NCI-H1417 (cell line): ENCODE data around the gene SPNS3.

Source experiments
- DNase-seq, 3 experiments: peaks; one replicate each; lab custom pipeline; 2025; lab: John Stamatoyannopoulos, UW

Gene SPNS3

GRCh38 chr17:4487820-4488716 is 54.3 kb downstream of the SPNS3 start:
- no peak for DNase-seq

- no peak for DNase-seq
Observed at GRCh38 chr17:4488989-4489595, 55.4 kb downstream of the SPNS3 start.

GRCh38 chr17:4490109-4490591 is 56.4 kb downstream of the SPNS3 start:
- DNase-seq: no peak

GRCh38 chr17:4490637-4491061 is 56.9 kb downstream of the SPNS3 start:
- DNase-seq: no peak

- peak in 2 of 3 experiments; percentile 29 to 39 for DNase-seq
Observed at GRCh38 chr17:4492721-4493561, 59.2 kb downstream of the SPNS3 start.

- no peak for DNase-seq
Observed at GRCh38 chr17:4497101-4497824, 63.5 kb downstream of the SPNS3 start.

- DNase-seq: peak; percentile 30 to 67 (median 66)
Observed at GRCh38 chr17:4498461-4499397, 65.0 kb downstream of the SPNS3 start, which contains the start of gene SPNS2. SPNS2 (plus strand) TSS chr17:4498881; CDS start chr17:4499048, 167 bp downstream.

GRCh38 chr17:4499431-4500190 is 65.9 kb downstream of the SPNS3 start:
- peak in 2 of 3 experiments; percentile 35 to 48 for DNase-seq

GRCh38 chr17:4500191-4500571 is 66.4 kb downstream of the SPNS3 start:
- no peak for DNase-seq

- no peak for DNase-seq
Observed at GRCh38 chr17:4501295-4501949, 67.7 kb downstream of the SPNS3 start.

- DNase-seq: peak in 1 of 3 experiments; percentile 2
Observed at GRCh38 chr17:4502466-4503154, 68.9 kb downstream of the SPNS3 start.

- DNase-seq: no peak
Observed at GRCh38 chr17:4503283-4504025, 69.7 kb downstream of the SPNS3 start.

GRCh38 chr17:4504188-4504587 is 70.4 kb downstream of the SPNS3 start:
- DNase-seq: no peak

GRCh38 chr17:4505187-4505586 is 71.4 kb downstream of the SPNS3 start:
- DNase-seq: no peak

- DNase-seq: no peak
Observed at GRCh38 chr17:4506175-4506813, 72.6 kb downstream of the SPNS3 start.

- no peak for DNase-seq
Observed at GRCh38 chr17:4506892-4507291, 73.2 kb downstream of the SPNS3 start.
